ENCODE results near the gene ESYT2.

The ESYT2 gene

DNA sequence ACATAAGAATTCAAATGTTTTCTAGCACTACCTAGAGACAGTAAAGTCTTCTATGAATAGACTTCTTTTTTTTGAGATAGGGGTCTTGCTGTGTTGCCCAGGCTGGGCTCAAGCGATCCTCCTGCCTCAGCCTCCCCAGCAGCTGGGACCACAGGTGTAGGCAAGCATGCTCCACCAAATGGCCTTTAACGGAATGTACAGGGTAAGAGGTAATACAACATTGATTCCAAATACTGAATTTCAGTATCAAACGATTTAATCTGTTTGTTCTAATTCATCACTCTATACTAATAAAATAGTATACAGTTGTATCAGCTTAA, 68.9 kb downstream of the ESYT2 start:
- DNase-seq: no peak

DNA sequence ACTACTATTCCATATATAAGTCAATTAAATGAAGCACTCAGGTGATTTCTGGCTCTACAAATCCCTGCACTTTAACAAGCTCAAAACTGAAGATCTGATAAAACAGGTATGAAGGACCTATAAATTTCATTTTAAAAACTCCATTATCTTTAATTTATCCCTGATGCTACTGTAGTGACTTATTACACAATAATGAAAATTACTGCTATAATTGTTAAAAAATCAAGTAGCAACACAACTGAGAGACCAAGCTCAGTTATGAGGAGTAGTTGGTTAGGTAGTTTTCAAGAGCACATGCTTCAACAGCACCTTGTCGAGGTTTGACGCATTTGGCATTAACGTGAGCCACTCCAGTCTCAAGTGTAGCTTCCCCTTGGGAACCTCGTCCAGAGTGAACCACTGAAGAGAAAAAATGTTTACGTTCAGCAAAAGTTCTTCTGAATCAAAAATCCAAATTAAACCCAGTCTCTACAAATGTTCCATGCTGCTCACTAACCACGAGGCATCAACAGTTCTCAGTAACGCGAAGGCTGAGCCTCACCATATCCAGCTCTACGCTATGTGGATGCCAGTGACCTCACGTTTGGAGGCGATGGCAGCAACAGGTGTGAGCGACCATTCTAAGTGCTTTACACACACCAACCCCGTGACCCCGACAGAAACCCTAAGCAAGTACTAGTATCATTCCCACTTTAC, 69.4 kb downstream of the ESYT2 start:
- no peak for DNase-seq

DNA sequence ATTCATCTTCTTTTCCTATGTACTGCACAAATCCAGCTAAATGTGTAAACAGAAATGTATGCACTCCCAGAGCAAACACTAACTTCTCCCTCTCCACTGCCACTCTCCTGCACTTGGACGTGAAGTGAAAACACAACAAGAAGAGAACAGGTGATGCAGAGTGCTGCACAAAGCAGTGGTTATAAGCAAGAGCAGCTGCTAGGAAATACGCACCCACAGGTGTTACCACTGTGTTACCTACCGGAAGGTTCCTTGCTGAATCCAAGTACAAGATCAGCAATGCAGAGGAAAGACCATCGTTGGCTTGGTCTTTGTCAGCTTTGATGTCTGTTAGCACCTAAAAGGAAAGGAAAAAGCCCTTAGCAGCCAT, 70.1 kb downstream of the ESYT2 start:
- DNase-seq: no peak

- DNase-seq: no peak
Observed at GRCh38 chr7:158758586-158759244, 70.6 kb downstream of the ESYT2 start.

DNA sequence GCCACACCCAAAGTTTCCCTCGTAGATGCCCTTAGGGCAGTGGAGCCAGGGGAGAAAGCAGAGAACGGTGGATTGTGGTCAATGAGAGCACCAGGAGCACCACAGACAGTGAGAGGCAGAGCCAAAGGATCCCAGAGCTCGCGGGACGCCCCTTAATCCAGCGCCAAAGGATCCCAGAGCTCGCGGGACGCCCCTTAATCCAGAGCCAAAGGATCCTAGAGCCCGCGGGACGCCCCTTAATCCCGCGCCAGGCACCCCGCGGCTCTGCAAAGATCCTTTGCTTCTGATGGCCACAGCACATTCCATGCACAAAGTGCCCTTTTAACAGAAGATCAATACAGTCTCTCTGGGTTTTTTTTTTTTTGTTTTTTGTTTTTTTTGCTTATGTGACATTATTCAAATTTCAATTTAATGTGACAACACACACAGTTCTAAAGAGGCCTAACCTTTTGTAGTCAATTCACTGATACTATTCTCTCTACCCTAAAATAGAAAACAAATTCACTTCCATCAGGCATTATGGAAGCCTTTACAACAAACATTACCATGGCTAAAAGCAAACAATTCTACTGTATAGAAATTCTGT, 71.8 kb downstream of the ESYT2 start:
- no peak for DNase-seq

DNA sequence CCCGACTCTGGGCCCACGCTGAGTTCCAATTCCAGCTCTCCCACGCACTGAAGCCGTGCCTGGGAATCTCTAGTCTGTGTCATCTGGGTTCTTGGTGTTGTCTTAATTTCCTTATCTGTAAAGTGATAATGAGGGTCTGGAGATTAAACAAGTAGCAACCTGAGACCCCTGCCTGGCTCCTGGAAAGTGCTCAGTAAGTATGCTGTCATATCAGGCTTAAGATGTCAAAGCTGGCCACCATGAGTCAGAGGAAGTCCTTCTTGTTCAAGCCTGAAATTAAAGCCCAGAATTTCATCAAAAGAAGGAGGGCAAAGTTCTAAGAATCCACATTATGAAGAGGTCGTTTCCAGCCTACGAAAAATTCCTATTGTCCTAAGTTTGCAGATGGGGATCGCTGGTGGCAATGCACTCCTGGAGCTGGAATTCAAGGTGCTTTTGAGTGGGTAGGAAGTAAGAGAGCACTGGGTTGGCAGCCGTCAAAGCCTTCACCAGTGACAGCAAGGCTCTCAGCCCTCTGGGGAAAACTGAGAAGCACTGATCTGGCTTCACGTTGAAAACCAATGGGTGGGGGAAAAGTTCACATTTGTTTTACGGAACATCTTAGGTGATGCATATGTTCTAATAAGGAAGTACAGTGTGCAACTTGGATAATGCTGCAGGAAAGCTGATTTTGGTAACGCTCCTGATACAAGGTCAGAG, 74.4 kb downstream of the ESYT2 start:
- DNase-seq: no peak

GRCh38 chr7:158753900-158754299, 75.4 kb downstream of the ESYT2 start:
- no peak for DNase-seq

DNA sequence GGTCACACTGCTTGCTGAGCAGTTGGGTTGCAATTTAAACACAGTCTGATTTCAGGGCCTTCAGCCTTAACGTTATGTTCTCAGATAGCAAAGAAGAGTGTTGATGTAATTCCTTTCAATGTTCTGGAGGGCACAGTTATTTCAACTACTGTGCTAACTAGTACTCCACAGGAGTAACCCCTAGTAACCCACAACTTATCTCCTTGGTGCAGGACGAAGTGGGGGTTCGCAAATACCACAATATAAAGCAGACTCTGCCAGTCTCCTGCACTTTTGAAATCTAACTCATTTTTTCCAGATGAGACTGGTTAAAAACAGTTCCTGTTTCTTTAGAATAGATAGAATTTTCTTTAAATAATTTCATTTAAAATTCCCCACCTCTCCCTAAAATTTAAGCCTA, 77.6 kb downstream of the ESYT2 start:
- no peak for DNase-seq

DNA sequence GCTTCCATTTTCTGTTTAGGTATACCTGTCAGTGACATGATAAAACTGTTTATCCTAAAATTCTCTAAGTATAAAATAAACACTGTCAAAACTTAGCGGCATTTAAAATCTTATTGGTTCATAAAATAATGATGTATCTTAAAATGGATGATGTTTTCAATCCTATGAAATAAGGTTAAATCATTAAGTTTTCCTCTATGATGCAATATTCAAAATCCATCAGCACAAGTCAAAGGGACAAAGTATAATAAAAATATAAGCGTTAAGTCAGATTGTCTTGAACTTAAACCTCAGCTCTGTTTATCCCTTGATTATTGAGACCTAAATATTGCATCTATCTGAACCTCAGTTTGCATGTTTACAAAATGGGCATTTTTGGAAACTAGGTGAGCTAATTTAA, 78.1 kb downstream of the ESYT2 start:
- no peak for DNase-seq

DNA sequence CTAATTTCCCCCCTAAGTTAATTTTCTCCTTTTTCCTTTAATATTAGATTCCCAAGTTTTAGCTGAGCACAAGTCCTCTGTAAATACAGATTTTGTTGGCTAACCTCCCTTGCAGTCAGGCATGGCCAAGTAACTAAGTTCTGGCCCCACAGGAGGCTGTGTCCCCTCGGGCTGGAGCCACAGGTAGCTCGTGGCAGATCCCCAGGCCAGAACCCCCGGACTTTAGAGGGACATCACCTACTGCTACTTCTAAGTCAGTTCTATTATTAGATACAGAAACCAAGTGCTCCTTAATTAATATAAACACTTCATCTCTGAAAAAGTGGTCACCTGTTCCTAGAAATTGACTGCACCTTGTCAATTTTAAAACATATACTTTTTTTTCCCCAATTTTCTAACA, 78.6 kb downstream of the ESYT2 start:
- DNase-seq: no peak

DNA sequence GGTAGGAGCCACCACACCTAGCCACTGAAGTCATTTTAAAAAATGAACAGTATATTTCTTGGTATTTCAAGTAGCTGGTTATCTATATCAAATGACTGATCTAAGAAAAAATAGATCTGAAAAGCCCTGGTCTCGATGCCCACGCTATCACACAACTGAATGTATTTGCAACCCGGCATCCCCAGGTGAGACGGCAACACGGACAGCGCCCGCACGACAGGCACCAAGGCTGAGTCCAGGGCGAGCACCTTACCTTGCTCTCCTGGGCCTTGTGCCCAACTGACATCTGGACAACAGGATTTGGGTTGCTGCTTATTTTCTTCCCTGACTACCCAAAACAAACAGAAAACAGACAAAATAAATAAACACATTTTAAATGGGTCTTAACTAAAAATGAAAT, 79.9 kb downstream of the ESYT2 start:
- DNase-seq: no peak

DNA sequence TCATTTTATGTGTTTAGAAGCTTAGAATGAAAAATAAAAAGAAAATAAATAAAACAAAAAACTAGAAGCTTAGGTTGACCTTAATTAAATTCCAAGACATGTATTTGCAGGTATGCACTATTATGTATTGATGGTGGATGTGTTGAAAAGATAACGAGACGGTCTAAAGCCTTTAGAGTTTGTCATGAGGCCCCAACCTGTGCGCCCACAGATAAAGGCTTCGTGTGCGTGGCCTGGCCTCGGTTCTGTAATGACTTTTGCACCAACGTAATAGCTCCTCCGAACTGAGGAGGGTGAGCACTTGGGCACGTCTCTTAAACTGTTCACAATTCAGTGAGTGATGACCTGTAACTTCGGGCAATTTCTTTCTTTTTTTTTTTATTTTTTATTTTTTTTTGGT, 81.0 kb downstream of the ESYT2 start:
- DNase-seq: no peak

DNA sequence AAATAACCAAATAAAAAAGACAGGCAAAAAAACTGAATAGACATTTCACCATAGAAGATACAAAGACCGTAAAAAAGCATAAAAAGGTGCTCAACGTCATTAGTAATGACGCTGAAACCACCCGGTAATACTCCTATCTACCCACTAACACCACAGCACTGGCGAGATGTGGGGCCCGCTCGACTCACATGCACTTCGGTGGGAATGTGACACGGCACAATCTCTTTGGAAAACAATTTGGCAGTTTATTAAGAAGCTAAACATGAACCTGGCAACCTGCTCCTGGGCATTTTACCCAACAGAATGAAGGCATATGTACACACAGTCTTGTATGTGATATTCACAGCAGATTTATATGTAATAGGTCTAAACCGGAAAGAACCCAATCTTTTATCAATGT, 81.9 kb downstream of the ESYT2 start:
- no peak for DNase-seq

DNA sequence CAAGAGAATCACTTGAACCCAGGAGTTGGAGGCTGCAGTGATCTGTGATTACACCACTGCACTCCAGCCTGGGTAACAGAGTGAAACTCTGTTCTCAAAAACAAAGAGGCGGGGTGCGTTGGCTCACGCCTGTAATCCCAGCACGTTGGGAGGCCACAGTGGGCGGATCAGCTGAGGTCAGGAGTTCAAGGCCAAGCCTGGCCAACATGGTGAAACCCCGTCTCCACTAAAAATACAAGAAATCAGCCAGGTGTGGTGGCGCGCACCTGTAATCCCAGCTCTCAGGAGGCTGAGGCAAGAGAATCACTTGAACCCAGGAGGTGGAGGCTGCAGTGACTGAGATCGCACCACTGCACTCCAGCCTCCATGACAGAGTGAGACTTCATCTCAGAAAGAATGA, 82.4 kb downstream of the ESYT2 start:
- no peak for DNase-seq

DNA sequence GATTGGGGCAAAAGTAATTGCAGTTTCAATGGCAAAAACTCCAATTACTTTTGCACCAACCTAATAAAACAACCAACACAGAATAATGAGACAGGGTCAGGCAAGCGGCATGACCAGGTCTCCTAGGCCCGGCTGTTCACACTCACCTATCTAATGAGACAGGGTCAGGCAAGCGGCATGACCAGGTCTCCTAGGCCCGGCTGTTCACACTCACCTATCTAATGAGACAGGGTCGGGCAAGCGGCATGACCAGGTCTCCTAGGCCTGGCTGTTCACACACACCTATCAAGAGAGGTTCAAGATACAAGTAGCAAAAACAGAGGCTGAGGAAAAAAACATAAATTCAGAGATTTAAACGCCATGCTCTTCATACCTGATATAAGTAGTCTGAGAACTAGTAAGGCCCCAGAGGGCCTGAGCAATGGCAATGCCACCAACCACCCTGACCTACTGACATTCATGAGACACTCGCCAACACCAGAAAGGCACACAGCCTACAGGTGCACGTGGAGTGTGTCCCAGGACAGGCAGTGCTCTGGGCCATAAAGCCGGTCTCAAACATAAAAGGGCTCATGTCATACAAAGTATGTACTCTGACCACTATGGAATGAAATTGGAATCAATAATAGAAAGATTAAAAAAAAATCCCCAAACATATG, 84.1 kb downstream of the ESYT2 start:
- DNase-seq: no peak

DNA sequence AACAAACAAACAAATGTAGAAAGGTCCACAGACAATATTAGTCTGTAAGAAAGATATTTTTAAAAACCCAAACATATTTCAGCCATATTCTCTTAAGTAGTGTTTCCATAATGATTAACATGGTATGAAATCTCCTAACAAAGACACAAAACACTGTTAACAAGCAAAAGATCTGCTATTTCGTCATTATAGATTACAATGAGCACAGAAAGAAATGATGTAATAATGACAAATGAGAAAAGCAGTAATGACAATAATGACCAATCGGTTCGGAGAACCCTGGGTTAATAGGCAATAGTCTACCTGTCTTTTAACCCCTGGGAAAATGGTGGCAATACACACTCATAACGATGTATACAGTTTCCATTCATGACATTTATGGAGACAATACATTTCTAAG, 85.2 kb downstream of the ESYT2 start:
- no peak for DNase-seq

GRCh38 chr7:158743219-158743618, 86.1 kb downstream of the ESYT2 start:
- DNase-seq: no peak

GRCh38 chr7:158742065-158742821, 87.1 kb downstream of the ESYT2 start:
- no peak for DNase-seq

GRCh38 chr7:158741294-158741666, 88.0 kb downstream of the ESYT2 start:
- no peak for DNase-seq

- no peak for DNase-seq
Observed at GRCh38 chr7:158740657-158741293, 88.5 kb downstream of the ESYT2 start.

DNA sequence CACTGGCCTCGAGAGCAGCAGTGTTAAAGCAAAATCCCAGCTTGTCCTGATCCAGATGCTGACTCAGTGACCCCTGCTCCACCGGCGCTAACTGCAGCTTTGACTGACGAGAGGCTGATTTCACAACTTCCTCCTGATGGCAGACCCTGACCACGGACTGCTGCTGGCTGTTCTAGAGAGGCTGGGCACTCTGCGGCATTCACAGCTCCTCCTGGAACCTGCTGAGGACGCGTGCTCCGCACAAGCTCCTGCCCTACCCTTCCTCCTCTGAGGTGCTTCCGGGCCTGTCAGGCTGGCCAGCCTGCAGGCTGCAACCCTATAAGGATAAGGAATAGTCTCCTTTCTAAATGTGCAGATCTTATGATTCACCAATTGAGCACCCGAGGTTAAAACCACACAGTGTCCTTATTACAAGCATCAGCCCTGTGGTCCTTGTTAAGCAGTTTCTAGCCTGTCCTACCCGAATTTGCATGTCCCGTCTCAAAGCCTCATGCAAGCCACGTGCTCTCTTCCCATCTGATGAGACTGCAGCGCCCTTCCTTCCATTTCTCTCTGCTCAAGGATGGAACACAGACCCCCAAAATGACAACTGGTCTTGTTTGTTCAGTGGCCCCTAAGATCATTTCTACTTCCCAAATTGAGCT, 89.2 kb downstream of the ESYT2 start:
- no peak for DNase-seq

DNA sequence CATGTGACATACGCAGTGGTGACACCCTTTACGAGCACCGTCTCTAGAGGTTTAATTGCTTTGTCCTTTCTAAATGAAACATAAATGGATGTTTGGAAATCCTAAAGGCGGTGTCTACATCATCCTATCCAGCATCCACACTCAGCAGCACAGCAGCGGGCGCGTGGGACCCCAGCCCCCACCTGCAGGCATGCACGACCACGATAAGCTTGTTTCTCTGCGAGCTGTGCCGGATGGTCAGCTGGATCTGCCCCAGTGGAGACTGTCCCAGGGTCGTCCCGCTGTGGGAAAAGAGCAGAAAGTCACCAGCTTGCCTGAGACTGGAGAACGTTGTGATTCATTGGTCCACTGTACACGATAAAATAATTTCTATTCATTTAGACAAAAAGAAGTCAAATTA, 90.5 kb downstream of the ESYT2 start:
- no peak for DNase-seq

Data from NCI-H1092 (cell line).